Measurements from ENCODE around the gene REXO1. TPM values are rescaled to one million over a fixed set of nuclear protein-coding genes. Genes with fewer than 3 reads are reported as not detected.

The REXO1 gene
- total and polyA plus RNA-seq, 9 of the 15 experiments (the other 6 are each of a cell fraction or from before 2014, with no cell fraction given): 0.04 to 63.3 (median 15.8) TPM

GRCh38 chr19:1854542-1855039 is 6.3 kb upstream of the REXO1 start (continued):
- peak; percentile 73 for TF ChIP-seq PBX2 (CRISPR knock-in tag; IDR thresholded peaks at IDR 0.05; ENCODE audit: low read depth)
- peak; percentile 91 for TF ChIP-seq PBX2 (tag; conservative IDR thresholded peaks at IDR 0.05; ENCODE audit: low read depth)
- TF ChIP-seq ZNF347 (CRISPR knock-in tag; IDR thresholded peaks at IDR 0.05; ENCODE audit: low read depth): no peak
- TF ChIP-seq ZNF431 (CRISPR knock-in tag; IDR thresholded peaks at IDR 0.05): no peak
- no peak for TF ChIP-seq STAG1 (CRISPR knock-in tag; IDR thresholded peaks at IDR 0.05; ENCODE audit: borderline replicate concordance)
- TF ChIP-seq EWSR1 (IDR thresholded peaks at IDR 0.05; ENCODE audit: borderline replicate concordance, low read depth, partially characterized antibody): no peak
- no peak for TF ChIP-seq TGIF2 (CRISPR knock-in tag; IDR thresholded peaks at IDR 0.05)
- TF ChIP-seq NCOA4 (IDR thresholded peaks at IDR 0.05; ENCODE audit: partially characterized antibody): no peak
- no peak for TF ChIP-seq KLF13 (tag; IDR thresholded peaks at IDR 0.05; ENCODE audit: borderline replicate concordance, low read depth)
- peak; percentile 52; the same call in 1 of the 2 replicates for TF ChIP-seq GABPB1 (CRISPR knock-in tag; IDR thresholded peaks at IDR 0.05)
- TF ChIP-seq ESRRA (IDR thresholded peaks at IDR 0.05; ENCODE audit: borderline replicate concordance, low read depth): 0 out of 2 replicates have a peak, but pooled peaks have one; percentile 3
- TF ChIP-seq C11orf30 (IDR thresholded peaks at IDR 0.05; ENCODE audit: low read depth): no peak
- no peak for TF ChIP-seq ZNF785 (CRISPR knock-in tag; IDR thresholded peaks at IDR 0.05)
- peak in 1 of 2 experiments; percentile 47; a peak in 1 of 4 replicates for TF ChIP-seq UBTF (IDR thresholded peaks at IDR 0.05; ENCODE audit: borderline replicate concordance in 1 of 2, low read depth in 2 of 2, low read length in 2 of 2)
- TF ChIP-seq CBX2 (IDR thresholded peaks at IDR 0.05; ENCODE audit: insufficient read depth, low read length, poor library complexity, severe bottlenecking): no peak
- no peak for TF ChIP-seq ZNF780A (CRISPR knock-in tag; IDR thresholded peaks at IDR 0.05)
- no peak for TF ChIP-seq ZBTB12 (CRISPR knock-in tag; IDR thresholded peaks at IDR 0.05)
- no peak for TF ChIP-seq CREBBP (IDR thresholded peaks at IDR 0.05; ENCODE audit: low read depth, low read length)
- peak; percentile 41; the same call in 1 of the 2 replicates for TF ChIP-seq ZBTB17 (CRISPR knock-in tag; IDR thresholded peaks at IDR 0.05)
- TF ChIP-seq ZNF79 (CRISPR knock-in tag; IDR thresholded peaks at IDR 0.05; ENCODE audit: low read depth): no peak
- TF ChIP-seq ADNP (tag; IDR thresholded peaks at IDR 0.05): no peak
- TF ChIP-seq SRSF1 (IDR thresholded peaks at IDR 0.05; ENCODE audit: low read depth, low read length): no peak
- peak; percentile 21; the same call in 1 of the 2 replicates for TF ChIP-seq CBFA2T3 (IDR thresholded peaks at IDR 0.05)
- 0 out of 2 replicates have a peak, but pooled peaks have one; percentile 8 for TF ChIP-seq ZKSCAN8 (CRISPR knock-in tag; IDR thresholded peaks at IDR 0.05)

Data from K562 (cell line).